Measurements from ENCODE around the gene OR5H2. TPM values are rescaled to one million over a fixed set of nuclear protein-coding genes. Genes with fewer than 3 reads are reported as not detected.

OR5H2 gene
- total RNA-seq (not detected in 2 replicates), polyA plus RNA-seq (not detected in 2 replicates), polyA minus RNA-seq (not detected in 2 replicates)
- total RNA-seq (2013) = not detected

- CTCF ChIA-PET = no interaction called here
- Mint-ChIP-seq H3K4me1 (no peaks in the 10 kb centered on the region), H3K27me3 (no peaks in the 10 kb centered on the region), H3K9me3 (ENCODE audit: insufficient read depth) (peaks cover 4% of the 10 kb centered on the region), H3K27ac (no peak within 1 kb of the TSS), H3K4me3 (no peak within 1 kb of the TSS)
- Histone ChIP-seq H3K27me3 (replicated peaks in 1 of 4; ENCODE audit: control extremely low read depth in 1 of 4, control insufficient read depth in 3 of 4, insufficient read depth in 4 of 4, low read length in 3 of 4) (no peaks in the 10 kb centered on the region), H3K9me3 (ENCODE audit: control extremely low read depth in 1 of 3, control insufficient read depth in 2 of 3, insufficient read depth in 1 of 3, low read length in 2 of 3) (no peaks in the 10 kb centered on the region), H3K79me2 (ENCODE audit: control insufficient read depth, insufficient read depth, low read length) (no peaks in the 10 kb centered on the region), H3K27ac (ENCODE audit: low read length in 2 of 2) (no peak within 1 kb of the TSS), H3K4me2 (replicated peaks; ENCODE audit: low read depth, low read length, poor library complexity, severe bottlenecking) (no peak within 1 kb of the TSS), H4K20me1 (ENCODE audit: control insufficient read depth, insufficient read depth, low read length, poor library complexity, severe bottlenecking) (no peaks in the 10 kb centered on the region), H2AFZ (ENCODE audit: insufficient read depth, low read depth, low read length, poor library complexity, severe bottlenecking) (no peak within 1 kb of the TSS), H3K4me3 (ENCODE audit: control extremely low read depth in 1 of 5, extremely low read depth in 1 of 5, insufficient read depth in 1 of 5, low read depth in 2 of 5, low read length in 4 of 5) (no peak within 1 kb of the TSS), H3K9ac (ENCODE audit: low read length) (no peak within 1 kb of the TSS), H3K4me1 (ENCODE audit: control insufficient read depth in 2 of 2, insufficient read depth in 2 of 2, low read length in 2 of 2) (no peaks in the 10 kb centered on the region), H3K36me3 (replicated peaks in 1 of 2; ENCODE audit: control extremely low read depth in 1 of 2, control insufficient read depth in 1 of 2, extremely low read depth in 1 of 2, insufficient read depth in 2 of 2, low read length in 1 of 2) (no peaks in the 10 kb centered on the region)
- no peak for TF ChIP-seq EZH2 (IDR thresholded peaks at IDR 0.05; ENCODE audit: borderline replicate concordance, insufficient read depth, low read depth, low read length, poor library complexity, severe bottlenecking)
- no peak for TF ChIP-seq CTCF (IDR thresholded peaks at IDR 0.05)
- 80% methylated on average over 1 of the region's 2 CpGs for WGBS (ENCODE audit: insufficient coverage)
- intact Hi-C loops (cut with micrococcal nuclease) = no loop called here
- DNase-seq (no peak), ATAC-seq (ENCODE audit: low read depth) (no peak)
- POLR2A ChIA-PET = no interaction called here
Observed at GRCh38 chr3:98282205-98282604, at the start of gene OR5H2. Gene OR5H2, plus strand, starts transcription at chr3:98282505. Its CDS starts 398 bp downstream, at chr3:98282903.

DNA sequence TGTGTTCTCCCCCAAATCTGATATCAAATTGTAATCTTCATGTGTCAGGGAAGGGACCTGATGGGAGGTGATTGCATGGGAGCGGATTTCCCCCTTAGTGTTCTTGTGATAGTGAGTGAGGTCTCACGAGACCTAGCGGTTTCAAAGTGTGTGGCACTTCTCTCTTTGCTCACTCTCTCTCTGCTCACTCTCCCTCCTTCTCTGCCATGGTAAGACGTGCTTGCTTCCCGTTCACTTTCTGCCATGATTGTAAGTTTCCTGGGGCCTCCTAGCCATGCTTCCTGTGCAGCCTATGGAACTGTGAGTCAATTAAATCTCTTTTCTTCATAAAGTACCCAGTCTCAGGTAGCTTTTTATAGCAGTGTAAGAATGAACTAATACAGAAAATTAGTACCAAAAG, 48.8 kb upstream of the OR5H2 start:
- no peaks in the 10 kb centered on the region for H3K4me1 ChIP-seq (ENCODE audit: control insufficient read depth in 2 of 2, insufficient read depth in 2 of 2, low read length in 2 of 2)
- H3K9me3 ChIP-seq (ENCODE audit: control extremely low read depth in 1 of 3, control insufficient read depth in 2 of 3, insufficient read depth in 1 of 3, low read length in 2 of 3) = no peaks in the 10 kb centered on the region
- TF ChIP-seq EZH2 (IDR thresholded peaks at IDR 0.05; ENCODE audit: borderline replicate concordance, insufficient read depth, low read depth, low read length, poor library complexity, severe bottlenecking) = no peak
- no peak for TF ChIP-seq CTCF (IDR thresholded peaks at IDR 0.05)
- no peak for ATAC-seq (ENCODE audit: low read depth)
- H2AFZ ChIP-seq (ENCODE audit: insufficient read depth, low read depth, low read length, poor library complexity, severe bottlenecking) = no peak overlapping the region
- H3K4me3 ChIP-seq (ENCODE audit: control extremely low read depth in 1 of 5, extremely low read depth in 1 of 5, insufficient read depth in 1 of 5, low read depth in 2 of 5, low read length in 4 of 5) = no peak overlapping the region
- POLR2A ChIA-PET = no interaction called here
- H3K27me3 ChIP-seq (replicated peaks in 1 of 4; ENCODE audit: control extremely low read depth in 1 of 4, control insufficient read depth in 3 of 4, insufficient read depth in 4 of 4, low read length in 3 of 4) = no peaks in the 10 kb centered on the region
- no peak overlapping the region for H3K27ac Mint-ChIP-seq
- no peak overlapping the region for H3K4me2 ChIP-seq (replicated peaks; ENCODE audit: low read depth, low read length, poor library complexity, severe bottlenecking)
- H3K27ac ChIP-seq (ENCODE audit: low read length in 2 of 2) = no peak overlapping the region
- intact Hi-C loops (cut with micrococcal nuclease) = no loop called here
- H3K79me2 ChIP-seq (ENCODE audit: control insufficient read depth, insufficient read depth, low read length) = no peaks in the 10 kb centered on the region
- CTCF ChIA-PET = no interaction called here
- H3K9ac ChIP-seq (ENCODE audit: low read length) = no peak overlapping the region
- no peaks in the 10 kb centered on the region for H3K36me3 ChIP-seq (replicated peaks in 1 of 2; ENCODE audit: control extremely low read depth in 1 of 2, control insufficient read depth in 1 of 2, extremely low read depth in 1 of 2, insufficient read depth in 2 of 2, low read length in 1 of 2)
- DNase-seq = no peak
- no peaks in the 10 kb centered on the region for H3K27me3 Mint-ChIP-seq
- WGBS (ENCODE audit: insufficient coverage) = 0% methylated on average over 2 of the region's 5 CpGs
- no peaks in the 10 kb centered on the region for H3K9me3 Mint-ChIP-seq (ENCODE audit: insufficient read depth)
- no peaks in the 10 kb centered on the region for H3K4me1 Mint-ChIP-seq
- H4K20me1 ChIP-seq (ENCODE audit: control insufficient read depth, insufficient read depth, low read length, poor library complexity, severe bottlenecking) = no peaks in the 10 kb centered on the region
- no peak overlapping the region for H3K4me3 Mint-ChIP-seq
